NCI-H128 (cell line): Measurements from ENCODE around the gene FAM117A.
A peak's percentile ranks its signal among the peaks of the same experiment; 100 is the strongest.
"Not testable (repeated sequence)": the region's sequence is repeated elsewhere in the genome, so short reads cannot be mapped to it uniquely, and the experiment has no call there.

Experiments
- DNase-seq: peaks from one replicate; lab custom pipeline; 2025; ENCODE audit not compliant: unreplicated experiment; lab: John Stamatoyannopoulos, UW

Gene FAM117A

GRCh38 chr17:49741692-49742076 lies 22.2 kb downstream of the FAM117A start:
- no peak for DNase-seq

- DNase-seq, result no peak
These were observed 22.8 kb downstream of the FAM117A start for GRCh38 chr17:49741009-49741691.

- peak; percentile 20 for DNase-seq
These were observed 24.2 kb downstream of the FAM117A start for GRCh38 chr17:49739641-49740271.

GRCh38 chr17:49738456-49739163 lies 25.3 kb downstream of the FAM117A start:
- no peak for DNase-seq

GRCh38 chr17:49734515-49735490 lies 29.1 kb downstream of the FAM117A start:
- no peak for DNase-seq

GRCh38 chr17:49731435-49731831 lies 32.5 kb downstream of the FAM117A start:
- no peak for DNase-seq

GRCh38 chr17:49730785-49731434 lies 33.0 kb downstream of the FAM117A start:
- no peak for DNase-seq

- DNase-seq, result no peak
These were observed 33.7 kb downstream of the FAM117A start for GRCh38 chr17:49730078-49730784.

GRCh38 chr17:49729069-49729468 lies 34.9 kb downstream of the FAM117A start:
- DNase-seq, result no peak

- no peak for DNase-seq
These were observed 35.5 kb downstream of the FAM117A start for GRCh38 chr17:49728425-49728824.

GRCh38 chr17:49727380-49727779 lies 36.6 kb downstream of the FAM117A start:
- no peak for DNase-seq

- no peak for DNase-seq
These were observed 38.3 kb downstream of the FAM117A start for GRCh38 chr17:49725452-49726130.

GRCh38 chr17:49724552-49724951 lies 39.4 kb downstream of the FAM117A start:
- not testable (repeated sequence) for DNase-seq

- DNase-seq, result no peak
These were observed 40.5 kb downstream of the FAM117A start for GRCh38 chr17:49723423-49723822.

GRCh38 chr17:49722066-49722465 lies 41.9 kb downstream of the FAM117A start:
- DNase-seq, result no peak

GRCh38 chr17:49717371-49717861 lies 46.5 kb downstream of the FAM117A start:
- no peak for DNase-seq

GRCh38 chr17:49716668-49717364 lies 47.1 kb downstream of the FAM117A start:
- no peak for DNase-seq

GRCh38 chr17:49715717-49716279 lies 48.1 kb downstream of the FAM117A start:
- DNase-seq, result no peak
